H1 (cell line): ENCODE results near the gene LAP3.
"Not testable (repeated sequence)": the region's sequence is repeated elsewhere in the genome, so short reads cannot be mapped to it uniquely, and the experiment has no call there.

Source experiments
- BACH1 ChIP-seq: IDR thresholded peaks from 2 replicates; pipeline ENCODE4 v1.6.1; 2012; ENCODE audit warnings: low read length, improper control_type of control experiment
- EP300 ChIP-seq, 2 experiments: IDR thresholded peaks; 1 replicate in 1 of 2; 2 replicates in 1 of 2; pipeline ENCODE4 v1.6.1; 2011 to 2012; ENCODE audit warnings: low read depth in 2 of 2, low read length in 2 of 2, mild to moderate bottlenecking in 2 of 2, borderline replicate concordance in 1 of 2, inconsistent platforms in 1 of 2, moderate library complexity in 1 of 2
- EZH2 ChIP-seq: fragments of 200-600 bp; sonication (generic); IDR thresholded peaks from 2 replicates; pipeline ENCODE4 v1.7.1; 2012; ENCODE audit warnings: low read depth, mild to moderate bottlenecking, moderate library complexity, low read length, inconsistent platforms; ENCODE audit not compliant: severe bottlenecking
- JUN ChIP-seq: IDR thresholded peaks from 2 replicates; pipeline ENCODE4 v1.6.1; 2011; ENCODE audit warnings: low read depth, mild to moderate bottlenecking, improper control_type of control experiment, low read length
- PHF8 ChIP-seq: fragments of 200-600 bp; sonication (generic); conservative IDR thresholded peaks from 2 replicates; pipeline ENCODE4 v1.7.1; 2012; ENCODE audit warnings: low read depth, mild to moderate bottlenecking, inconsistent platforms, low read length, moderate library complexity
- POLR2AphosphoS5 ChIP-seq: IDR thresholded peaks from 2 replicates; pipeline ENCODE4 v1.6.1; 2011; ENCODE audit warnings: low read depth, low read length
- RAD21 ChIP-seq, 2 experiments: IDR thresholded peaks in 1 of 2; conservative IDR thresholded peaks in 1 of 2; 2 replicates each; pipeline ENCODE4 v1.6.1; 2011; ENCODE audit warnings: low read depth in 2 of 2, low read length in 2 of 2, improper control_type of control experiment in 1 of 2, inconsistent platforms in 1 of 2, mild to moderate bottlenecking in 1 of 2, moderate library complexity in 1 of 2
- SP1 ChIP-seq: IDR thresholded peaks from 2 replicates; pipeline ENCODE4 v1.6.1; 2011; ENCODE audit warnings: low read depth, low read length
- SUZ12 ChIP-seq: fragments of 200-600 bp; sonication (generic); IDR thresholded peaks from 2 replicates; pipeline ENCODE4 v1.6.1; 2012; ENCODE audit warnings: mild to moderate bottlenecking, inconsistent platforms, low read length, moderate library complexity, mixed read lengths
- YY1 ChIP-seq: IDR thresholded peaks from 2 replicates; pipeline ENCODE4 v1.6.1; 2011; ENCODE audit warnings: low read depth, mild to moderate bottlenecking, low read length
- TF ChIP-seq, protein P1 (sequence below), 3 experiments: IDR thresholded peaks; 1 replicate in 2 of 3; 2 replicates in 1 of 3; pipeline versions ENCODE4 v1.5.1 to v1.6.1; 2011; ENCODE audit warnings: low read length in 3 of 3, mild to moderate bottlenecking in 3 of 3, inconsistent platforms in 2 of 3, low read depth in 1 of 3, moderate library complexity in 1 of 3; ENCODE audit not compliant: insufficient read depth in 1 of 3; ENCODE audit errors: control extremely low read depth in 1 of 3
- TF ChIP-seq, protein P2 (sequence below): IDR thresholded peaks from 2 replicates; pipeline ENCODE4 v1.6.1; 2011; ENCODE audit warnings: low read length, improper control_type of control experiment
- TF ChIP-seq, protein P3 (sequence below): IDR thresholded peaks from 2 replicates; pipeline ENCODE4 v1.6.1; 2011; ENCODE audit warnings: low read depth, mild to moderate bottlenecking, low read length; ENCODE audit not compliant: insufficient read depth

DNA sequence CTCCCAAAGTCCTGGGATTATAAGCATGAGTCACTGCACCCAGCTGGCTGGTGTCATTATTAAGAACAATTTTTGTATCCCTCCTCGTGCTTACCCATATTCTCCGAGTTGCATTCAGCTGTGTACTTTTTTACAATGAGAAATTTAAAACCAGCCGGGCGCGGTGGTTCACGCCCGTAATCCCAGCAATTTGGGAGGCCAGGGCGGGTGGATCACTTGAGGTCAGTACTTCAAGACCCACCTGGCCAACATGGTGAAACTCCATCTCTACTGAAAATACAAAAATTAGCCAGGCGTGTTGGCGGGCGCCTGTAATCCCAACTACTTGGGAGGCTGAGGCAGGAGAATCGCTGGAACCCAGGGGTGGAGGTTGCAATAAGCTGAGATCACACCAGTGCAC lies 1.8 kb upstream of the LAP3 start:
- TF ChIP-seq, protein P1, sequence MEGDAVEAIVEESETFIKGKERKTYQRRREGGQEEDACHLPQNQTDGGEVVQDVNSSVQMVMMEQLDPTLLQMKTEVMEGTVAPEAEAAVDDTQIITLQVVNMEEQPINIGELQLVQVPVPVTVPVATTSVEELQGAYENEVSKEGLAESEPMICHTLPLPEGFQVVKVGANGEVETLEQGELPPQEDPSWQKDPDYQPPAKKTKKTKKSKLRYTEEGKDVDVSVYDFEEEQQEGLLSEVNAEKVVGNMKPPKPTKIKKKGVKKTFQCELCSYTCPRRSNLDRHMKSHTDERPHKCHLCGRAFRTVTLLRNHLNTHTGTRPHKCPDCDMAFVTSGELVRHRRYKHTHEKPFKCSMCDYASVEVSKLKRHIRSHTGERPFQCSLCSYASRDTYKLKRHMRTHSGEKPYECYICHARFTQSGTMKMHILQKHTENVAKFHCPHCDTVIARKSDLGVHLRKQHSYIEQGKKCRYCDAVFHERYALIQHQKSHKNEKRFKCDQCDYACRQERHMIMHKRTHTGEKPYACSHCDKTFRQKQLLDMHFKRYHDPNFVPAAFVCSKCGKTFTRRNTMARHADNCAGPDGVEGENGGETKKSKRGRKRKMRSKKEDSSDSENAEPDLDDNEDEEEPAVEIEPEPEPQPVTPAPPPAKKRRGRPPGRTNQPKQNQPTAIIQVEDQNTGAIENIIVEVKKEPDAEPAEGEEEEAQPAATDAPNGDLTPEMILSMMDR (IDR thresholded peaks at IDR 0.05; ENCODE audit: control extremely low read depth in 1 of 3, insufficient read depth in 1 of 3, low read depth in 1 of 3, low read length in 3 of 3) = not testable (repeated sequence)
- TF ChIP-seq EZH2; SUZ12; RAD21 (IDR thresholded peaks at IDR 0.05 in 1 of 2, conservative IDR thresholded peaks at IDR 0.05 in 1 of 2; ENCODE audit: low read depth in 2 of 2, low read length in 2 of 2); EP300 (IDR thresholded peaks at IDR 0.05; ENCODE audit: borderline replicate concordance in 1 of 2, low read depth in 2 of 2, low read length in 2 of 2); PHF8; BACH1; JUN; SP1; POLR2AphosphoS5; YY1: not testable (repeated sequence)
- TF ChIP-seq, protein P2, sequence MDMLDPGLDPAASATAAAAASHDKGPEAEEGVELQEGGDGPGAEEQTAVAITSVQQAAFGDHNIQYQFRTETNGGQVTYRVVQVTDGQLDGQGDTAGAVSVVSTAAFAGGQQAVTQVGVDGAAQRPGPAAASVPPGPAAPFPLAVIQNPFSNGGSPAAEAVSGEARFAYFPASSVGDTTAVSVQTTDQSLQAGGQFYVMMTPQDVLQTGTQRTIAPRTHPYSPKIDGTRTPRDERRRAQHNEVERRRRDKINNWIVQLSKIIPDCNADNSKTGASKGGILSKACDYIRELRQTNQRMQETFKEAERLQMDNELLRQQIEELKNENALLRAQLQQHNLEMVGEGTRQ = not testable (repeated sequence)
- TF ChIP-seq, protein P3, sequence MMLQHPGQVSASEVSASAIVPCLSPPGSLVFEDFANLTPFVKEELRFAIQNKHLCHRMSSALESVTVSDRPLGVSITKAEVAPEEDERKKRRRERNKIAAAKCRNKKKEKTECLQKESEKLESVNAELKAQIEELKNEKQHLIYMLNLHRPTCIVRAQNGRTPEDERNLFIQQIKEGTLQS = not testable (repeated sequence)
